AG20443 (cell line): Measurements from ENCODE around the gene PTPRT.

Source experiments
- DNase-seq: peaks from one replicate; pipeline ENCODE4 v3.0.0; 2012; ENCODE audit warnings: low spot score, mixed read lengths

Gene PTPRT

DNA sequence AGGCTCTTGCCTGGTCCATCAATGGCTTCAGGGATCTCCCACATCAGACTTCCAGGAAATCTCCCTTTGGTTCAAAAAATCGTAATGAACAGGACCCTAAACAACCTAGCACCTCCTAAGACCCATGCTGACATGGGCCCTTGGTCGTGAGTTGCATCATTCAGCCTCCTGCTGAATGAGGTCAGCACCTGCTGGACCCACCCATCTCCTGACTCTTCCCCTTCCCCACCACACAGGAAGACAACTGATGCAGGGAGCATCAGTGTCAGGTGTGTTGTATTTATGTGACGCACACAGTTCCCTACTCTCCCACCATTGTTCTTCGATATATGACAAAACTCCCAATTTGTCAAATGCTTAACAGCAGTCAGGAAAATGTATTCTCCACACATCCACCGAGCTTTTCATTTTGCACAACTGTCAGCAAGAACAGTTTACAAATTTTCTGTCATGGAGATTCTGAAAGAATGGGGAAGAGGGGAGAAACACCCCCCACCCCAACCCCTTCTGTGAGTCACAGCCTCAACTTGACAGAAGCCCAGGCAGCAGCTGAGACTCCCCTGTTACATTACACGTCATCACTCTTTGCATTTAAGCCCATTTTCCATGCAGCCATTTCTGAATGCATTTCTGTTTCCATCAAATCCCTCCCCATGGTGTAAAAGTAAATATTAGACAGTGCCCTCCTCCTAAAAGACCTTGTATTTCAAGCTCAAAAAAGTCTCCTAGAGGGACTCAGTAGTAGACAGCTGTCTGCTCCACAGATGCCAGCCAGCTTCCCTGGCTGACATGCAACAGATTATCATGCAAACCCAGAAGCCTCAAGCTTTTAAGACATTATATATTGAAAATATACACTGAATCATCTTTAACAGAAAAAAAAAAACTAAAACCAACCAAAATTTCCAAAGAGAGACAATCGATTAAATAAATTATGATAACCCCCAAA, 577.5 kb downstream of the PTPRT start:
- DNase-seq, result no peak

DNA sequence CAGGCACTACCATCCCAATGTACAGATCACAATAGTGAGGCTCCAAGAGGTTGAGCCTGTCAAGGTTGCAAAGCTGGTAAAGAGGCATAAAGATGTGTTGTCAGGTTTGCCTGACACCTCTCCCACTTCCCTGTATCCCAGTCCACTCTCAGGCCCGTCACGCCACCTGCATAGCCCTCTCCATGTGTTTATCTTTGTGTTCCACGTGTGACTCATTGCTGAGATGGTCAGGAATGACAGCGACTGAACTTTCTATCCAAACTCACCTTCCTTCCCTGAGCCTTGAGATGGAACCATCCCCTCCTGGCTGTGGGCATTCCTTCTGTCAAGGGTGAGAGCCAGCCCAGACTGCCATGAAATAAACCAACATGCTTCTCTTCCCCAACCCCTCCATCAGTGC, 578.3 kb downstream of the PTPRT start:
- DNase-seq, result no peak

DNA sequence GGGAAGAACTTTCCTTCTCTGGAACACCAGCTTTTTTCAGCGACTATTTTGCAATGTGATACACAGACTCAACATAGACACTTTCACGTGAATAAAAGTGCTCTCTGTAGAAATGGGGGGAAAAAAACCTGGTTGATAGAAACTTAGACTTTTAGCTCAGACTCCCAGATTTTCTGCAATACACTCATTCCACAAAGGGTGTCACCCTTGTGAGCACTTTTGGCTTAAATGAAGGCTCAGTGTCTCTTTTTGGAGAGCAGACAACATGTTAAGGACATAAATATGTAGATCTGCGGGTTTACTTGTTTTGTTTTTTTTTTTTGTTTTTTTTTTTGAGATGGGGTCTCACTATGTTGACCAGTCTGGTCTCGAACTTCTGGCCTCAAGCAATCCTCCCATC, 579.6 kb downstream of the PTPRT start:
- no peak for DNase-seq

DNA sequence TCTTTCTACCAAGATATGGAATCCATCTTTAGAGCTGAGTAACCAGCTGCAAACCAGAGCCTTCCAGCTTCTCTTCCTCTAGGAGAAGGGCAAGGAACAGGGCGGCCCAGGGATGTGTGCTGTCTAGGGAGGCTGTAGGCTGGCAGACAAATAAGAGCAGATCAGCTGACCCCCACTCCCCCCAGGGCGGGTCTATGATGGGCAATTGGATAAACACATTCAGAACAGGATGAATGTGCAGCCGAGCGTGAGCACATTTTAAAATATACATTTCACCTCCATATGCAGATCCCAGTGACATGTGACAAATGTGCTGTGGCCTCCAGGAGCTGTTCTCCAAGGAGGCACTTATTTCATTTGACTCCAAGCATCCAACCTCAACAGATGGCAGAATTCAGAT, 580.1 kb downstream of the PTPRT start:
- DNase-seq, result no peak

DNA sequence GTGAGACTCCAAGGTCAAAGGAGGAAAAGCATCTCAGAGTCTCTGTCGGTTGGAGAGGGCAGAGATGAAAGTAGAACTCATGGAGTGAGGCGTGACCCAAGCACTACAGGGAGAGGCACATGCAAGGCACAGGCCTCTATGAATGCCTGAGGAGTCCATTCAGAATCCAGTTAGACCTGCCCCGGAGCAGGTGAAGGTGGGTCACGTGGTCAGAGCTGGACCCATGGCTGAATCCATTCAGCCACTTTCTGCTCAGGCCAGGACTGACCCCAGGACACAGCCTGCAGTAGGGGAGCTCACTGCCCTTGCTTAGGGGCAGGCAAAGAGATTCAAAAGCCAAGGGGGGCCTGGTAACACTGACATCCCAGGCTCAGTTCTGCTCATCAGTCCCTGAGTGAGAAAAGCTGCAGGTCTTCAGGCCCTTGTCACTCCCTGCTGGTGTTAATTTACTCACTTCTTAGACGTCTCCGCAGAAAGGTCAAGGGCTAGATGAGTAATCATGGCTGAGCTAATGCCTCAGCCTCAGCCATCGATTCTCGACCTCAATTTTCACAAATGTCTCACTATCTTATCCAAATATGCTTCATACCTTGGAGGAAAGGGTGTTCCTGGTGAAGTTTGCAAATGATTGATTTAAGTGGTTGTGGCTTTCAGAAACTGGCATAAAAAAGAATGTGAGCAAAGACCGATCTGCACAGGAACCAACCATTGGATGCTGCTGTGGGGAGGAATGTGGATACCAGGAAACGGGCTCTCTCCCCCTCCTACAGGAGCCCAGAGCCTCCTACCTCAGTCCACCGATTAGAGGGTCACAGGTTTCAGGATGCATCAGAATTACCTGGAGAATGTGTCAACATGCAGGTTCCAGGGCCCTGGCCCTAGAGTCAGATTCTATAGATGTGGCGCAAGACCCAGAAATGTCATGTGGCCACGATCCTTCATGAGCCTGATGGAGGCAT, 584.4 kb downstream of the PTPRT start:
- DNase-seq, result no peak

DNA sequence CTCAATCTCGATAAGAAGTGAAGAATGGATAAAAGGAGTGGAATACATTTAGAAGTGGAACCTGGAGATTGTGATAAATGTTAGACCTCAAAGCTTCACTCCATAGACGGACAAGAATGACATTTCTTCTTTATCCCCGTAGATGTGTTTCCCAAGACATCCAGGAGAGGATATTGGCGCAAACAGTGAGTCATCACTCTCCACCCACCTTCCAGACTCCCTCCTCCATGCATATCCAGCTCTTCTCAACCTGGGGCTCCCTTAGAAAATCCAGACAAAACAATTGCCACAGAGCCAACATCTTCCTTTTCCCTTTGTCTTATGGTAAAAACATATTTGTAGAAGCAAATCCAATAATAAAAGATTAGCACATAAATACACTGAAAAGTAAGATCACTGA, 586.1 kb downstream of the PTPRT start:
- no peak for DNase-seq

DNA sequence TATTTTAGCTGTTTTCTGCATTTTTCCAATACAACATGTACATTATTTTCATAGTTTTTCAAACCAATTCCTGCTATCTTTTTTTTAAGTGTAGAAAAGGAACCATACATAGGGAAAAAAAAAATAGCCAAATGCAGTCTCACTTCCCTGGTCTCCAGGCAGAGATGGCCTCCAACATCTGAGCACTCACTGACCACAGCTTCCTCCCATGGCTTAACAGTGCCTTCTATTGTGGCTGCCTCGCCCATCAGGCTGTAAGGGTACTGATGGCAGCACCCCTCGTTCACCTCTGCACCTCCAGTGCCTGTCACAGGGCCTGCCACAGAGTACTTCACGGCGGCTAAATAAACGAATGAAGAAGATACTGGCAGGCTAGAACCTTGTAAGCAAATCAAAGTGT, 591.1 kb downstream of the PTPRT start:
- DNase-seq, result no peak

DNA sequence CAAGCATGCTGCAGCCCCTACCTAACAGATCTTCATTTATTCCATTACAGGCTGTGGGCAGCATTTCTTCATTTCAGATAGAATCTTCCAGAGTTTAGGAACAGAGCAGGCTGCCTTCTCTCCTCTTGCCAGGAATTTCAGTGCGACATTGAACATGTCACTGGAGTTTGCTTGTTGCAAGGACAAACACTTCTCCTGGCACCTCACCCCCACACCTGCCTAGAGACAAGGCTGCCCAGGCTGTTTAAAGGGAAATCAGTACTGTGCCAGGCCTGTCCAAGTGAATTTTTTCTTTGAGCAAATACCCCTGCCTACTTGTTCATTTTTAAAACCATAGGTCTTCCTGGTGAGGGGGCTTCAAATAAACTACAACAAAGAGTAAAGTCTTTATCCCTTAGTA, 594.1 kb downstream of the PTPRT start:
- DNase-seq, result no peak

DNA sequence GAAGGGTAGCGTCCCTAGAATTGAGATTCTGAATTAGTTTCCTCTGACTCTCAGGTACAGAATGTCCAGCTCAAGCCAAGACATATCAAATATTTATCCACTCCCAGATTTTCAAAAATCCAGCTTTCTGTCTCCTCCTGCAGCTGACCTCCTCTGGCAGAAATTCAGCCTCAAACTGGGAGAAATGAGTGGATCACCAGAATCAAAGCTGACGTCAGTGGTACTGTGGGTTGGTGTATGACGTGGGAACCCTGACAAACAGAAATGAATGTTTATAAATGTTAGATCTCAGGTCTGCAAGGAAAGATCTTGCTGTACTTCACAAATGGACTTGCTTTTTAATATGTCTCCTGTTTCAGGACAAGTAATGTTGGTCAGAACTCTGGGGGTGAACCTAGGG, 595.0 kb downstream of the PTPRT start:
- no peak for DNase-seq

DNA sequence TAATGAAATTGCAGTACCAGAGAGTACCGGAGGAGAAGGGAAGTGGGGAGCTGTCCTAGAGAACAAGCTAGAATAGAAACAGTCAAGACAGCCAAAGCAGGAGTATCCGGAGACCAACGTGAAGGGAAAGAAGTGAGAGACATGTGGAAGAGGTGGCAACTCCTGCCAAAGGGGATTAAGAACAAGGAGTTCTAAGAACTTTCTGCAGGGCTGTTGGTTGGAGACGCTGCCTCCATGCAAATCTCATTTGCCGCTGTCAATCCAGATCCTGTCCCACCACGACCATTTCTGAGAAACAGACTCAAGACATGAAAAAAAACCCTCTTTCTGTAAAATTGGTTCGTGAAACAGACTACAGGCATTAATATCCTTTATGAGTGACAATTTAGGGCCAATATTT, 595.7 kb downstream of the PTPRT start:
- DNase-seq, result no peak

DNA sequence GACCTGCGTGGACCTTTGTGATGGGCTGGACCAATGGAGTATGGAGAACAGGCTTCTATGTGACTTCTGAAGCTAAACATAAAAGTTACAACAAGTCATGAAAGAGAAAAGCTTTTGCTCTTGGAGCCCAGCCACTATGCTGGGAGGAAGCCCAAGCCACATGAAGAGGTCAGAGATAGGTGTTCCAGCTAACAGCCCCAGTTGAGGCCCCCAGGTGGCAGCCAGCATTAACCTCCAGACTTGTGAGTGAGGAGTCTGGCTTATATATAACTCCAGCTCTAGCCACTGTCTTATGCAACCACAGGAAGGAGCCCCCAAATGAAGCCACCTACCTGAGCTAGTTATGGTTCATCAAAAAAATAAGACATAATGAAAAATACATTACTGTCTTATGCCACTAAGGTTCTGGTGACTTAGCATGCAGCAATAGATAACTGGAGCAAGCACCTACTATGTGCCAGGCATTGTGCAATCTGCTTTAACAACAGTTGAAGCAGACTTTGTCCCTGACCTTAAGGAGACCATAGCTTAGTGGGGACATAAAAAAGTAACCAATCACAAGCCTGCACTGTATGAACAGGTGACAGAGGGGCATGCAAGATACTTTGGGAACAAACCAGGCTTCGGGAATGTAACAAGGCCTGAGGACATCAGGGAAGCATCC, 599.6 kb downstream of the PTPRT start:
- DNase-seq, result no peak

DNA sequence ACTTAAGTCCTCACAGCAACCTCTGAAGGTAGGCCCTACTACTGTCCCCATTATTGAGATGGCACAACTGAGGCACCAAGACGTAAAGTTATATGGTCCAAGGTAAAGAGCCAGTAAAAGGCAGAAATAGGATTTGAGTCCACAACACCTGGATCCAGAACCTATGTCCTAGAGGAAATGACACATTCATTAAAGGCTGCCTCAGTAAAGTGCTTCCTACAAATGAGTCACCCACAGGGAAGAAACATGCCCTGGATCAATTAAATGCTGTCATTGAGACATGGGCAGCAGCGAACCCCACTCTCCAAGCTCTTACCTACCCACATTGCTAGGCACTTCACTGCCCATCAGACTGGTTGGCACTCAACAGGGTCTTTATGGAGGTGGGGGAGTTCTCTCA, 600.9 kb downstream of the PTPRT start:
- DNase-seq, result no peak

DNA sequence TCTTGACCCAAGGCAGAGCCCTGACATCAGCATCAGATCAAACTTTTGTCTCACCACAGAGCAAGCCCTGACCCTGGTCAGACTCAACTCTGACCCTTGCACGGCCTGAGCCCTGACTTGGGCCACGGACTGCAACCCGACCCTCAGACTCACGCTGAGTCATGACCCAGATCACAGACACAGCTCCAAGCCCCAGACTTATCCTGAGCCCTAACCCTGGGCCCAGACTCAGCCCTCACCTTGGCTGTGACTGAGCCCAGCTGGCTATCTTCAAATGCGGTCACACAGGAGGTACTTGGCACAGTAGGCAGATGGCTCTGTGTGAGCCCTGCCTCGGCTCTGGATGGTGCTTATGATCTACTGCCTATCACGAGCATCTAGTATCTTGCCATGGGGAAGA, 602.3 kb downstream of the PTPRT start:
- no peak for DNase-seq

DNA sequence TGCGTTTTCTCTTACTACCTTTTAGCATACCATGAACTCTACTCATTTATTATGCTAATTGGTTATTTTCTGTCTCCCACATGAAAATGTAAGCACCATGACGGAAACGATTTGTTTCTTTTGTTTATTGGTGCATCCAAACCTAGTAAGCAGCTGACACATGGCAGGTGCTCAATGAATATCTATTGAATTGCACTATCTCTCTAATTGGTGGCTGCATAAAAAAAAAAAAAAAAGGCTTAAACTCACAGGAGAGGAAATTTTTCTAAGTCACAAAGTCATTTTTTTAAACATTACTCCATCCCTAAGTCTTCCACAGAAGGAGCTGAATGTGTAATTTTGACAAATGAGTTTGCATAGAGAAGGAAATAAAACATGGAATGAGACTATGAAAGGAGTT, 608.4 kb downstream of the PTPRT start:
- DNase-seq, result no peak

DNA sequence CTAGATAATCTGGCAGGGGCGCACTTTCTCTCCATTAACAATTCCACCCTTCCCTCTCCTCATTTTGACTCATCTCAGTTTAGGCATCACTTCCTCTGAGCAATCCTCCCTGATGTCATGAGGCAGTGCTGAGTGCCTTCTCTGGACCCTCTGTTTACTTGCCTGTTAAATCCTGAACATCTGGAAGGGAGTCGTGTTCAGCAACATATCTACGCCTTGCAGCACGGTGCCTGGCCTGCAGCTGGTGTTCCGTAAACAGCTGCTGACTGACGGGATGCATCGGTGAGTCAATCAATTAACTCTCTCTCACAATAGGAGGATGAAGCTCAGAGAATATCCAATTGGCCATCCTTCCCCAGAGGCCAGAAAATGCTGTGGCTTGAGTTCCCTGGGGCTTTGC, 613.5 kb downstream of the PTPRT start:
- DNase-seq, result no peak

DNA sequence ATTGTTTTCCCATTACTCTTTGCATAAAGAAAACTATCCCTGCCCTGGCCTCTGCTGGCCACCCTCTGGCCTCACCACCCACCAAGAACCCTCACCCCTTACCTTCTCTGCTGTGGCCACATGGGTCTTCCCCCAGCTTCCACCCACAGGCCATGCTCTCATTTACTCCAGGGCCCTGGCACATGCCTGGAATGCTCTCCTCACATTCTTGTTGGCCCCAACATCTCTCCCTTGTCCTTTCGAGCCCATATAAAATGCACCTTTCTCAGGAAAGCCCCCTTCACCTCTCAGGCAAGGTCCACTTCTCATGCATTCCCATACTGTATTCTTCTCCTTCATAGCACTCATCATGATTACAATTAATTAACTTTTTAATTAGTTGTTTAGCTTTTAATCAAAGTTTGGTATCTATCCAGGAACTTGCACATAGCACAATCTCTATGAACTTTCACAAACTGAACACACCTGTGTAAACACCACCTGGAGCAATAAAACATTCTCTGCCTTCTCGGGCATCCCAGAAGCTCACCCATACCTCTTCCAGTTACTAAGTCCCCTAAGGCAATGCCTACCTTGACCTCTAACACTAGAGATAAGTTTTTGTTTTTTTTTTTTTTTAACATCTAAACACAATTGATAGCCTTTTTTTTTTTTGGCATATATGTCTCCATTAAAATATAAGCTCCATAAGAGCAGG, 617.2 kb downstream of the PTPRT start:
- DNase-seq, result no peak

DNA sequence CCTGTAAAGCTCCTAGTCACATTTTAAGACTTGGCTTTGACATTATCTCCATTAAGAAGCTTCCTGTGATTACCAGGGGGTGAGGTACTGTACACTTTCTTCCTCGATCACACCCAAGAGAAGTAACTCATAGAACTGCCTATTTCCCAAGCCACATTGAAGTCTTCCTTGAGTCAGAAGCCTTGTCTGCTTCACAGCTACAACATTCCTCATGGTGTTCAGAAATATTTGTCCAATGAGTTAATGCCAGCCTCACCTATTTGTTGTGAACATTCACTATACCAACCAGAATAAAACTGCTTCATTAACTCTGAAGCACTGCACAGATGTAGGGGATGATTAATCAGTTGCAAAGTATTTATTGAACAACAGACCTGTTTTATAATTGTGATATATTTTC, 622.3 kb downstream of the PTPRT start:
- DNase-seq, result no peak

DNA sequence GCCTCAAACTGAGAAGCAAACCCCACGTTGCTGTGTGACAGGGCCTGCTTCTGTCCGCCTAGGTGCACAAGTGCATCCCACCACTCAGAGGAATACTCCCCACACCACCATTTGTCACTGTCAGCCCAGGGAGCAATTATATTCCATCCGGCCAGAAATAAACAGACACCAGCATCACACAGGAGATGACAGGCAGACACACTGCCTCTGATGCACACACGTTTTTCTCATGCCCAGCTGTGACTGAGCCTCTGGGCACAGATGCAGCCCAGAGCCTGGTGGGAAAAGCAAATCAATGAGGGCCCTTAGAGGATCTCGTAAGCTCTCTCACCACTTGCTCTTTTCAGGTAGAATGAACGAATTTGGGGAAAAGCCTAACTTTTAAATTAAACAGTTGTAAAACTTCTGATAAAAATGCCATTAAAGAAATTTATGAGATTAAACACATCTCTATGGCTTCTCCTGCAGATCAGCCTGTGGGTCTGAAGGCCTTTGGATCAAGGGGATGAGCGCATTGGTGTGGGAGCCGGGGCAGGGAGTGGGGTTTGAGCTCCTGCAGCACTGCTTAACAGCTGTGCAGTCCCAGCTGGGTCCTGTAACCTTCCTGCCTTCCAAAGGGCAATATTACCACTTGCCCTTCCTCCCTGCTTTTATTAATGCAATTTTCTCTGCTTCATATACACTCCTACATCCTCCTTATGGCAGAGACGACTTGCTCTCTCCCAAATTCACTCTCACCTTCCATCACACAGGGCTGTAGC, 624.3 kb downstream of the PTPRT start:
- DNase-seq, result no peak

DNA sequence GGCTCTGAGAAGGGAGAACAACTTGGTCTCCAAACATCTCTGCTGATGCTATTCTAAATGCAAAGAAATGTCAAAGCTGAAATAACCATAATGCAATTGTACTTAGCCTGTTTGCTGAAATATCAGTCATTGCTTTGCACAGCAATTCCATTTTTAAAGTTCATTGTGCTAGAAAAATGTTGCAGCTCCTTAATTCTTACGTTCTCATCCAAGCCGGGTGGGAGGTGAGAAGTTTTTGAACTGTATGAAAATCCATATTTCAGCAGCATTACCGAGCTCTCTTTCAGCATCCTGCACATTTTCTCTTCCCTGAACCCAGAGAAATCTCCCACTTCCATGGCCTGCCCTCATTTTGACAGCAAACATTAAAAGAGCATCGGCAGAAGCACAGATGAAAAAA, 630.0 kb downstream of the PTPRT start:
- no peak for DNase-seq

DNA sequence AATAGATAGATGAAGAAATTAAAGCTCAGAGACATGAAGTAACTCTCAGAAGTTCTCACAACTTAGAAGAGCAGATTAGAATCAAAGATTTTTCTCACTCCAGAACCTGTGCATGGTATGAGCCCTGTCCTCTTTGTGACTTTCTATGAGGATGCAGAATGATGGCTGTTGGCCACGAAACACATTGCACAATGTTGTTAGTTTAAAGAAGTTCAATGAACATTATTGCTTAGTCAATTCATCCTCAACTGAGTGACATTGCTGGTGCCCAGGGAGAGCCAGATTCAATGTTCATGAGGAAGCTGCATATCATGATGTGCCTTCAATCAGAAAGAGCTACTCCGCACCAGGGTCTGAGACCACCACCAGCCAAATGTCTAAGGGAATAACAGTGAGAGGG, 633.1 kb downstream of the PTPRT start:
- DNase-seq, result no peak

DNA sequence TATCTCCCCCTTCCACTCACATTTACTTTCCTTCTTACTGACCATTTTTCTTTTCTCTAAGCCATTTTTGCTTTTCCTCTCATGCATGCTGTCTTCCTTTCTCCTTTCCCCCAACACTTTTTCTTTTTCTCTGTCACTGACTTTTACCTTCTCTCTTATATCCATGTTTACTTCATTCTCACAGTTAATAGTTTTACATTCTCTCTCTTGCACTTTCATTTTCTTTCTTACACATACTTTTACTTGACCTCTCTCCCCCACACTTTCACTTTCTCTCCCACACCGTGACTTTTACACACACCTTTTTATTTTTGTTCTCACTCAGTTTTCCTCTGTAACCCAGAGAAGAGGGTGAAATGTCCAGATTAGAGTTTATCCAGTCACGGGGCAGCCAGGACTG, 636.3 kb downstream of the PTPRT start:
- no peak for DNase-seq
